PC-3 (cell line): ENCODE results near the gene EYS.

Experiments used
- CTCF ChIP-seq: fragments of 300-600 bp; sonication (generic); conservative IDR thresholded peaks from 2 replicates; pipeline ENCODE4 v1.5.1; 2017; ENCODE audit warnings: antibody characterized with exemption, low read depth, mild to moderate bottlenecking, low read length
- EZH2 ChIP-seq: fragments of 300-600 bp; sonication (generic); IDR thresholded peaks from one replicate; pipeline ENCODE4 v1.6.1; 2017; ENCODE audit warnings: antibody characterized with exemption, mild to moderate bottlenecking, low read length; ENCODE audit not compliant: unreplicated experiment
- EZH2phosphoT487 ChIP-seq: fragments of 300-600 bp; sonication (generic); IDR thresholded peaks from 2 replicates; pipeline ENCODE4 v1.6.1; 2018; ENCODE audit warnings: mild to moderate bottlenecking, antibody characterized with exemption, low read length, borderline replicate concordance

GRCh38 chr6:64782877-64783276, 924.1 kb downstream of the EYS start:
- no peak for TF ChIP-seq CTCF
- no peak for TF ChIP-seq EZH2
- TF ChIP-seq EZH2phosphoT487, result no peak
